Hepatocyte (in vitro differentiated cells): Measurements from ENCODE around the gene SCN2A. TPM values are rescaled to one million over a fixed set of nuclear protein-coding genes. Genes with fewer than 3 reads are reported as not detected.
"Not testable (repeated sequence)": the region's sequence is repeated elsewhere in the genome, so short reads cannot be mapped to it uniquely, and the experiment has no call there.

Experiments
- DNase-seq: peaks from one replicate; pipeline ENCODE4 v3.0.0-alpha.2; 2016; ENCODE audit warnings: low spot score
- H2AFZ ChIP-seq: fragments of 200-600 bp; sonication (generic); 2 replicates; pipeline ENCODE4 v1.6.0; 2016; ENCODE audit warnings: antibody characterized with exemption, mild to moderate bottlenecking
- H3K27ac ChIP-seq: fragments of 200-600 bp; sonication (generic); 2 replicates; pipeline ENCODE4 v1.5.1; 2016; ENCODE audit warnings: mild to moderate bottlenecking
- H3K27me3 ChIP-seq: fragments of 200-600 bp; sonication (generic); 2 replicates; pipeline ENCODE4 v1.6.1; 2016
- H3K36me3 ChIP-seq: fragments of 200-600 bp; sonication (generic); replicated peaks from 2 replicates; pipeline ENCODE4 v1.5.1; 2016; ENCODE audit warnings: low read depth; ENCODE audit not compliant: insufficient read depth
- H3K4me1 ChIP-seq: fragments of 200-600 bp; sonication (generic); 2 replicates; pipeline ENCODE4 v1.5.1; 2016; ENCODE audit warnings: mild to moderate bottlenecking, moderate library complexity; ENCODE audit not compliant: insufficient read depth
- H3K4me2 ChIP-seq: fragments of 200-600 bp; sonication (generic); 2 replicates; pipeline ENCODE4 v1.6.0; 2016
- H3K4me3 ChIP-seq: fragments of 200-600 bp; sonication (generic); 2 replicates; pipeline ENCODE4 v1.5.1; 2016; ENCODE audit warnings: mild to moderate bottlenecking
- H3K79me2 ChIP-seq: fragments of 200-600 bp; sonication (generic); 2 replicates; pipeline ENCODE4 v1.6.0; 2017; ENCODE audit warnings: mild to moderate bottlenecking
- H3K9me2 ChIP-seq: fragments of 200-600 bp; sonication (generic); replicated peaks from 2 replicates; pipeline ENCODE4 v1.6.0; 2017; ENCODE audit warnings: mild to moderate bottlenecking; ENCODE audit not compliant: insufficient read depth
- H3K9me3 ChIP-seq: fragments of 200-600 bp; sonication (generic); 2 replicates; pipeline ENCODE4 v1.5.1; 2016; ENCODE audit warnings: low read depth, mild to moderate bottlenecking
- H4K20me1 ChIP-seq: fragments of 200-600 bp; sonication (generic); 2 replicates; pipeline ENCODE4 v1.6.0; 2016; ENCODE audit warnings: mild to moderate bottlenecking; ENCODE audit not compliant: insufficient read depth, poor library complexity, severe bottlenecking
- CTCF ChIP-seq: fragments of 200-600 bp; sonication (generic); IDR thresholded peaks from 2 replicates; pipeline ENCODE4 v1.5.1; 2016; ENCODE audit warnings: antibody characterized with exemption, mild to moderate bottlenecking; ENCODE audit not compliant: poor library complexity
- EZH2 ChIP-seq: fragments of 200-600 bp; sonication (generic); IDR thresholded peaks from 2 replicates; pipeline ENCODE4 v1.6.1; 2016; ENCODE audit warnings: antibody characterized with exemption, mild to moderate bottlenecking, borderline replicate concordance
- EZH2phosphoT487 ChIP-seq: fragments of 200-600 bp; sonication (generic); IDR thresholded peaks from one replicate; pipeline ENCODE4 v1.6.1; 2018; ENCODE audit warnings: antibody characterized with exemption, mild to moderate bottlenecking, low read depth, moderate library complexity; ENCODE audit not compliant: unreplicated experiment, severe bottlenecking
- WGBS: methylation state at CpG from one replicate; pipeline ENCODE4 v1.1.6; 2016; ENCODE audit warnings: low lambda C conversion rate; ENCODE audit errors: missing lambda C conversion rate; 5-methylcytosine and 5-hydroxymethylcytosine counted together
- polyA plus RNA-seq: library from polyadenylated mRNA; unstranded; fragments of >200 nt; fragmentation: Nextera tagmentation; extraction: Ambion mirVana; gene quantifications from 2 replicates; pipeline ENCODE4 v1.2.1, GENCODE V29; 2016
- total RNA-seq: library from RNA; depleted of rRNA; stranded (reverse); fragments of >200 nt; gene quantifications from 2 replicates; pipeline ENCODE4 v1.2.3, GENCODE V29; 2014

Gene SCN2A
- total and polyA plus RNA-seq, 2 experiments from 2014 or later, result 0.86 to 2.9 TPM

GRCh38 chr2:165248238-165248637, 9.0 kb downstream of the SCN2A start:
- WGBS, result 52% methylated on average over 2 of the region's 2 CpGs

GRCh38 chr2:165251366-165251765, 12.2 kb downstream of the SCN2A start:
- 86% methylated on average over 4 of the region's 4 CpGs for WGBS
- H3K9me3 ChIP-seq, result no peaks in the 10 kb centered on the region
- DNase-seq, result no peak

More at GRCh38 chr2:165248238-165248637, 9.0 kb downstream of the SCN2A start:
- no peak overlapping the region for H3K4me3 ChIP-seq
- no peak for DNase-seq
- no peaks in the 10 kb centered on the region for H3K36me3 ChIP-seq
- no peak overlapping the region for H3K27ac ChIP-seq
- TF ChIP-seq EZH2phosphoT487 (no peak), EZH2 (no peak), CTCF (no peak)
- H3K4me2 ChIP-seq, result no peak overlapping the region
- no peaks in the 10 kb centered on the region for H3K4me1 ChIP-seq
- H3K79me2 ChIP-seq, result no peaks in the 10 kb centered on the region
- no peaks in the 10 kb centered on the region for H4K20me1 ChIP-seq
- H3K27me3 ChIP-seq, result no peaks in the 10 kb centered on the region
- H3K9me3 ChIP-seq, result no peaks in the 10 kb centered on the region
- H2AFZ ChIP-seq, result no peak overlapping the region
- H3K9me2 ChIP-seq, result no peaks in the 10 kb centered on the region

GRCh38 chr2:165253178-165253577, 14.0 kb downstream of the SCN2A start:
- H3K79me2 ChIP-seq, result no peaks in the 10 kb centered on the region
- no peaks in the 10 kb centered on the region for H3K27me3 ChIP-seq
- no peak overlapping the region for H3K27ac ChIP-seq
- no peaks in the 10 kb centered on the region for H4K20me1 ChIP-seq
- H3K4me2 ChIP-seq, result no peak overlapping the region
- H3K9me3 ChIP-seq, result no peaks in the 10 kb centered on the region
- no peak for DNase-seq
- H3K4me3 ChIP-seq, result no peak overlapping the region
- no peak for TF ChIP-seq CTCF
- no peaks in the 10 kb centered on the region for H3K36me3 ChIP-seq
- no peaks in the 10 kb centered on the region for H3K4me1 ChIP-seq
- no peaks in the 10 kb centered on the region for H3K9me2 ChIP-seq
- H2AFZ ChIP-seq, result no peak overlapping the region

More at GRCh38 chr2:165251366-165251765, 12.2 kb downstream of the SCN2A start:
- H3K4me1 ChIP-seq, result no peaks in the 10 kb centered on the region
- no peak overlapping the region for H3K27ac ChIP-seq
- no peak overlapping the region for H2AFZ ChIP-seq
- H3K79me2 ChIP-seq, result no peaks in the 10 kb centered on the region
- TF ChIP-seq CTCF (no peak), EZH2phosphoT487 (no peak), EZH2 (no peak)
- H3K27me3 ChIP-seq, result no peaks in the 10 kb centered on the region
- no peaks in the 10 kb centered on the region for H3K9me2 ChIP-seq
- H3K4me3 ChIP-seq, result no peak overlapping the region
- H4K20me1 ChIP-seq, result no peaks in the 10 kb centered on the region
- H3K36me3 ChIP-seq, result no peaks in the 10 kb centered on the region
- H3K4me2 ChIP-seq, result no peak overlapping the region

GRCh38 chr2:165256618-165257017, 17.4 kb downstream of the SCN2A start:
- Histone ChIP-seq H3K9me2 (no peaks in the 10 kb centered on the region), H3K4me1 (no peaks in the 10 kb centered on the region), H3K27ac (no peak overlapping the region), H3K36me3 (no peaks in the 10 kb centered on the region), H3K9me3 (no peaks in the 10 kb centered on the region), H3K4me3 (no peak overlapping the region), H3K79me2 (no peaks in the 10 kb centered on the region), H2AFZ (no peak overlapping the region), H4K20me1 (no peaks in the 10 kb centered on the region), H3K27me3 (no peaks in the 10 kb centered on the region), H3K4me2 (no peak overlapping the region)
- WGBS, result 96% methylated on average over 2 of the region's 2 CpGs
- TF ChIP-seq EZH2 (no peak), EZH2phosphoT487 (no peak), CTCF (no peak)
- DNase-seq, result no peak

GRCh38 chr2:165260347-165260746, 21.1 kb downstream of the SCN2A start:
- 91% methylated on average over 2 of the region's 2 CpGs for WGBS
- not testable (repeated sequence) for H3K27ac ChIP-seq, DNase-seq, H3K4me3 ChIP-seq, H3K9me2 ChIP-seq, H3K4me1 ChIP-seq, H3K27me3 ChIP-seq, H3K79me2 ChIP-seq, H2AFZ ChIP-seq, H3K36me3 ChIP-seq, H3K9me3 ChIP-seq, H4K20me1 ChIP-seq, H3K4me2 ChIP-seq
